GM21717 (cell line): ENCODE measurements around the gene DHRS3.

Experiments
- ATAC-seq: cut with Tn5 transposase; IDR thresholded peaks from one replicate; pipeline ENCODE4 v1.9.1; 2021; ENCODE audit warnings: mild to moderate bottlenecking, moderate library complexity; ENCODE audit not compliant: unreplicated experiment

The DHRS3 gene

DNA sequence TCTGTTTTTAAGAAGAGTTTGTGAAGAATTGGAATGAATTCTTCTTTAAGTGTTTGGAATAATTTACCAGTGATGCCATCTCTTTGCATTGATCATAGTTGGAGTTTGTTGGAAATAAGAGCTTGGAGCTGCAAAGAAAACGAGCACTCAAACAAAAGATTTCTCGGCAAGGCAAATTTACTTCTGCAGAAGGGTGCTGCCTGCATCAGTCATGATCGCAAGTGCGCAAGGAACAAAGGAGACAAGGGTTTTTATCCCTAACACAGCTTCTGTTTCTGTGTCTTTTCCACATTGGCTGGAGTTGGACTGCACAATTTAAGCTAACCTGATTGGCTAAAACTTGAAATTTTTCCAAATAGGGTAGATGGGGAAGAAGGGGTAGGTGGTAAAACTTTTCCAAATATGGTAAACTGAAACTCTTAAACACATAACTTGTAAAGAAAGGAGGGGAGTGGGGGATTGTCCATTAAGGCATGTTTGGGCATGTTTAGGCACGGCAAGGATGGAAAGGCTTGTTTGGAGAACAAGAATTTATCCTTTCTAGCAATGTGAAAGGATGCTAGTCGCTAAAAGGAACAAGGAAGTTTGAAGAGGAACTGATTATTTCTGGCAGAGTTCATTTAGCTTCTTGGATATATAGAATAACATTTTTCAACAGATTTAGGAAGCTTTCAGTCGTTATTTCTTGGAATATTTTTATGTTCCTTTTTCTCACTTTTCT is 22.4 kb upstream of the DHRS3 start:
- ATAC-seq: no peak

- ATAC-seq: no peak
Measured at GRCh38 chr1:12637693-12638092, 19.7 kb upstream of the DHRS3 start.

DNA sequence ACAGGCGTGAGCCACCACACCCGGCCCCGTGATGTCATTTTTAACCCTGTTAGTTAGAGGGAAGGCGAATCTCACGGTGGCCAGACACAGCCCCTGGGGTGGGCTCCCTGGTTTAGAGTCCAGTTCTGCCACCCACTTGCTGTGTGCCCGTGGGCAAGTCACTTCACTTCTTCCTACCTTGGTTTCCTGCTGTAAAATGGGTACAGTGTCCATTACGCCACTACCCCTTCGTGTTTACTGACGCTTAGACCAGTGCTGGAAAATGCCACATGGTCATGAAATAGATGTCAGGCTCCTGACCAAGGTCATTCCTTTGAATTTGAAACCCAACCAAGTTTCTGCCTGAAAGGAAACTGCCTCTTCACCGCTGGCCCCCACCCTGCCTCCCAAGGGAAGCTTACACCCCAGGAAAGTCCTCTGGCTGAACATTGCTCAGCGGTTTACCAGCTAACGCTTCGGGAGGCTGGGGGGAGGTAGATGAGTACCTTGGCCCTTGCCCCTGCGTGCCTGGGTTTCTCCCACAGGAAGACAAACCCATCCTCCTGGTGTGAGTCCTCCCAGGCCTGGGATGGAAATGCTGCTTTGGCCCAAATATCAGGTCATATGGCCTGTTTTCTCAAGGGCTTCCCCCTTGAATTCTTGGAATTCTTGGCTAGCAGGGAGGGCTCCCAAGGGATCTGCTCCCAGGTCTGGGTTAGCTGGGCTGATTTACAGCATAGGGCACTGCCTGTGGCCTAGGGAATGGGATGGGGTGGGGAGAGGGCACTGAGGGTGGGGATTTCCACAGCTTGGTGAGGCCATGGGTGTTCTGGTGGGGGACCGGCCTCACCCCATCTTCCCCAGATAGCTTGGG is 18.3 kb upstream of the DHRS3 start:
- ATAC-seq: no peak

DNA sequence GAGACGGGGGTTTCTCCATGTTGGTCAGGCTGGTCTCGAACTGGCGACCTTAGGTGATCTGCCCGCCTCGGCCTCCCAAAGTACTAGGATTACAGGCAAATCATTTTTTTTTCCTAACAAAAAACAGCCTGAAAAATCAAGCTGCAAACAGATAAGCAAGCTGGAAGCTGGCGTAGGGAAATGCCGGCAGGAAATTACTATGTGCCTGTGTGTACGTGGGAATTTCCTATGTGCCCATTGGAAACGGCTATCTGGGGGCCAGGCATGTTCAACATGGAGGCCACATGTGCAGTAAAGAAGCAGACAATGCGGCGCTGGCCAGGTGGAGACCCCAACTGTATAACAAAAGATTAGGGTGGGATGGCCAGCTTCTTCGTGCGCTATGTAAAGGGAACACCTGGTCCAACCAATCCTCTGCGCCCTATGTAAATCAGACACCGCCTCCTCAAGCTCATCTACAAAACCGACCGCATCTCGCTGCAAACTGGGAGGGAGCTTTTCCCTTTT is 16.7 kb upstream of the DHRS3 start:
- ATAC-seq: no peak

DNA sequence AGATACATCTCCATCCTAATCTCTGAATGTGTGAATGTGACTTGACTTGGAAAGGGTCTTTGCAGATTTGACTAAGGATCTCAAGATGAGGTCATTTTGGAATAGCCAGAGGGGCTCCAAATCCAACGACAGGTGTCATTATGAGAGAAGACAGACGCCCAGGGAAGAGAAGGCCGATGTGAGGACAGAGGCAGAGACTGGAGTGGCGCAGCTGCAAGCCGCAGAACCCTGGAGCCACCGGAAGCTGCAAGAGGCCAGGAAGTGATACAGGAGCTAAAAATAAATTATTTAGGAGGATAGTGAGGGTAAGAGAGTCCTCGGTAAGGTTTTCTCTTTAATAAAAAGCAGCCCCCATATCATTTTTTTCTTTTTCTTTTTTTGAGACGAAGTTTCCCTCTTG is 16.1 kb upstream of the DHRS3 start:
- ATAC-seq: no peak

DNA sequence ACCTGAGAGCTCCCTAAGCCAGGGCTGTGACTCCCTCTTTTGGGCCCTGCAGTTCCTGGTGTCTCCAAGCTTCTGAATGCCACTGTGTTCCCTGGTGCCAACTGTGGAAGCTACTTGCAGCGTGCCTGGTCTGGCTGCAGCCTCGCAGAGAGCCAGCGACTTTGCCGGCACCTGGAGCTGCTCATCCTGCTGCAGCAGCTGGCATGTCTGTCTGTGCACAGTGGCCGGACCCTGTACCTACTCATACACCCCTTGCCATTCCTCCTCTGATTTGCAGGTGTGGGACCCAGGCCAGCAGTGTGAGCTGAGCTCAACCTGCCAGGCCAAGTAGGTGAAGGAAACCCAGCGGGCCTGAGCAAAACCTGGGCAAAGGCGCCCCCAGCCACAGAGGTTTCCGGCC is 13.6 kb upstream of the DHRS3 start:
- no peak for ATAC-seq

DNA sequence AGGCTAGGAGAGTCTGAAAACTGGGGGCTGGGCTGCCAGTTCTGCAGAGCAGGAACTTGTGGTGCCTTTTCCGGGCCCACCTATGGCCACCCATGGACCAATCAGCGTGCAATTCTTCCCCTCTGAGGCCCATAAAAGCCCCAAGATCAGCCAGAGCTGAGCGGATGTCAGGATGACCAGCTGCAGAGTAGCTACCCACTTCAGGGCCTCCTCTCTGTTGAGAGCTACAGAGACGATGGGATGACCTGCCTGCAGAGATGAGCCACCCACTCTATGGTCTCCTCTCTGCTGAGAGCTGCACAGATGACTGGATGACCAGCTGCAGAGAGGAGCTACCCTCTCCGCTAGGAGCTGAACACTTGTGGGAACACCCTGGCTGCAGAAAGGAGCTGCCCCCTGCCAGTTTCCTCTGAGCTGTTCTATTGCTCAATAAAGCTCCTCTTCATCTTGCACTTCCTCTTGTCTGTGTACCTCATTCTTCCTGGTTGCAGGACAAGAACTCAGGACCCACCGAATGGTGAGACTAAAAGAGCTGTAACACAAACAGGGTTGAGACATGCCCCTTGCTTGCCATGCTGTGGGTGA is 13.0 kb upstream of the DHRS3 start:
- ATAC-seq: no peak

- no peak for ATAC-seq
Measured at GRCh38 chr1:12629985-12630760, 12.2 kb upstream of the DHRS3 start.

DNA sequence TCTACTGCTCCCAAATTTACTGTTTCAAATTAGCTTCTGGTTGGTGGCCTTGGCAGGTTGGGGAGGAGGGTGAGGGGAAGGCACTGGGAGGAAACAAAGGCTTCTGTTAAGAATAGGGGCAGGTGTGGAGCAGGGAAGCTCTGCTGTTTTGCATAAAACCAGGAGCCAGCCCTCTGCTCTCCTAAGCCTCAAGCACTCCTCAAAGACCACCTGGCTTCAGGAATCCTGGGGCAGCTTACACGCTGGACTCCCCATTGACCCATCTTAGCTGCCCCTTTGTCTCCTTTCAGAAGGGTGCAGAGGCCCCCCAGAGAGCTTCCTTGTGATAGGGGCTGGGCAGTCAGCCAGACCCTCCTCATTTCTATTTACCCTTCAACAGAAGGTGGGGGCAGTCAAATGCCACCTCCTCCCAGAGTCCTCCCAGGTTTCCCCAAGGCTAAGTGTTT is 11.5 kb upstream of the DHRS3 start:
- ATAC-seq: no peak

DNA sequence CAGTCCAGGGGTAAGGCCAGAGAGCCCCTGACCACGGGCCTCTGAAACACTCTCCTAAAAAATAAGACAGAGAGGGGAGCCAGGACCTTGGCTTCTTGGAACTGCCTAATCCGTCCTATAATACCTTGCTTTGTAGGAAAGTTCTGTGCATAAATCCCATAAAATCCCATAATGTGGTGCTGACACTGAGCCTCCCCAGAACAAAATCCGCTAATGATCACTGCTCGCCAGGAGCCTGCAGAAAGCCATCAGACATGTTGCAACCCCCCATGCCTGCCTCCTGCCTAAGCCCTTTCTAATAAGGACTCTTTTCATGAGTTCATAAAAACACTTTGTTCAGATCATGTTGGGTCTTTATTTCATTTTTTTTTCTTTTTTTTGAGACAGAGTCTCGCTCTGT is 9.3 kb upstream of the DHRS3 start:
- ATAC-seq: no peak

GRCh38 chr1:12626888-12627287 is 8.9 kb upstream of the DHRS3 start:
- ATAC-seq: no peak

GRCh38 chr1:12625276-12625675 is 7.3 kb upstream of the DHRS3 start:
- ATAC-seq: no peak

DNA sequence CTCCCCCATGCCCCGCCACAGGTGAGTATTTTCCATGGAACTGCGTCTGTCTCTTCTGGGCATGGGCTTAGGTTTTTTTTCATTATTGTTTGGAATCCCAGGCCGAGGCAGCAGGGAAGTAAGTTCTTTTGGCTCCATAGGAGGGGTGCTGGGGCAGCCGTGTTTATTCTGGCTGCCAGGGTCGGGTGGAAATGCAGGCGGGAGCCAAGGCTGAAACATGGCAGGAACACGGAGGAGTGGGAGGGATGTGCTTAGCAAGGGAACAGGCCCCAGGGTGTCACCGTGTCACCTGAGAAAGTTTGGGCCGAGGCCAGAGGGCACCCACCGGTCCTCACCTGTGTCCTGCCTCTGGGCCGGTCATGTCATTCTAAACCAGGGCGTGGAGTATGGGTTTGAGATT is 4.5 kb upstream of the DHRS3 start:
- no peak for ATAC-seq

- ATAC-seq: no peak
Measured at GRCh38 chr1:12621346-12622335, 3.6 kb upstream of the DHRS3 start.

DNA sequence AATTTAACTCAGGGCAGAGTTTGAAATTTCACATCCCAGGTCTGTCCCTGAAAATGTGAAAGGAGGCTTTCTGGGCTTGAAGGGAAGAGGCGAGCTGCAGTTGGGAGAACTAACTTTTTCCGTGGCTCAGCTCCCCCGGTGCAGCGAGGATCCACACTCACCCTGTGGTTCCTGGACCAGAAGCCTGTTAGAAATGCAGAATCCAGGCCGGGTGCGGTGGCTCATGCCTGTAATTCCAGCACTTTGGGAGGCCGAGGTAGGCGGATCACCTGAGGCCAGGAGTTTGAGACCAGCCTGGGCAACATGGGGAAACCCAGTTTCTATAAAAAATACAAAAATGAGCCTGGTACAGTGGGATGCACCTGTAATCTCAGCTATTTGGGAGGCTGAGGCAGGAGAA is 2.9 kb upstream of the DHRS3 start:
- ATAC-seq: no peak

- ATAC-seq: no peak
Measured at GRCh38 chr1:12620488-12620865, 2.5 kb upstream of the DHRS3 start.

GRCh38 chr1:12619792-12620487 is 1.9 kb upstream of the DHRS3 start:
- ATAC-seq: peak; percentile 47

DNA sequence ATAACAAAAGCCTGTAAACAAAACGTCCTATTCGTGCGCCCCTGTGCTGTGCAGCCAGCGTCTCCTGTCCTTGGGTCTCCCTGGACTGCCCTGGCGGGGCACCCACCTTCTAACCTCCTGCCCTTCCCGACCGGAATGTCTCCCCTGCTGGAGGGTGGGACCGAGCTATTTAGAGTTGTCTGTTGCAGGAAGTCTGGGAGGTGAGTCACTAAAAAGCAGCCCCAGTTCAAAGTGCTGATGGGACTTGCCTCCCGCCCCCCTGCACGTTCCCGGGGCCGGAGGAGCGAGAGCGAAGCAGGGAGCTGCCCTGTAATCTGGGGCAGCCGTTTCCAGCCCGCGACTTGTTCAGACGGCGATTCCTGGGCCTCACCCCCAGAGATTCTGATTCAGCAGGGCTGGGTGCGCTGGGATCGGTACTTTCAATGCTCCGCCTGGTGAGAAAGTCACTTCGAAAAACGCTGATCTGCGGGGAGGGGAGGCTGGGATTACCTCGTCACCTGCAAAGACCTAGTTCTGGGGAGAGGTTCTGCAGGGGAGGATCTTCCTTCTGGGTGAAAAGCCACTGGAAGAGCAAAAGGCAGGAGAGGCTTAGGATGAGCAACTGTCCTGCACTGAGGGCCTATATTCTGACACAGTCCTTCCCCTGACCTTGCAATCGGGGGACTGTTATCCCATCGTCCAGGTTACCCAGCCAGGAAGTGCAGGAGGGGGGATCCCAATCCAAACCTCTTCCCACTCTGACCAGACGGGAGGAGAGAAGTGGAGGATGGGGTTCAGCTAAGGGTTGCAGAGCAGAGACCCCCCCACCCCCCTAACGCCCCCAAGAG is 1.2 kb upstream of the DHRS3 start:
- ATAC-seq: no peak

GRCh38 chr1:12618661-12618964 is 603 bp upstream of the DHRS3 start:
- ATAC-seq: no peak
